Skeletal muscle tissue (tissue), 4 donors: ENCODE data around the gene LONP2. TPM values are rescaled to one million over a fixed set of nuclear protein-coding genes. Genes with fewer than 3 reads are reported as not detected.

ENCODE experiments used
- H3K27ac ChIP-seq: one replicate; pipeline ENCODE4 v1.7.0; 2013; ENCODE audit warnings: mild to moderate bottlenecking, low read depth, low read length, inconsistent platforms
- H3K27me3 ChIP-seq, 3 donors: one replicate each; pipeline ENCODE4 v1.7.0; 2013; ENCODE audit warnings: low read length in 3 of 3; ENCODE audit not compliant: control insufficient read depth in 3 of 3, insufficient read depth in 3 of 3
- H3K36me3 ChIP-seq, 3 donors: one replicate each; pipeline ENCODE4 v1.7.0; 2013; ENCODE audit warnings: low read length in 3 of 3; ENCODE audit not compliant: control insufficient read depth in 3 of 3, insufficient read depth in 3 of 3
- H3K4me1 ChIP-seq, 3 donors: one replicate each; pipeline ENCODE4 v1.7.0; 2013; ENCODE audit warnings: low read length in 3 of 3, mild to moderate bottlenecking in 3 of 3; ENCODE audit not compliant: control insufficient read depth in 3 of 3, insufficient read depth in 3 of 3
- H3K4me3 ChIP-seq, 3 donors: one replicate each; pipeline ENCODE4 v1.7.0; 2013; ENCODE audit warnings: low read length in 3 of 3
- H3K9ac ChIP-seq, 3 donors: one replicate each; pipeline ENCODE4 v1.7.0; 2013; ENCODE audit warnings: low read length in 3 of 3, mild to moderate bottlenecking in 3 of 3, moderate library complexity in 2 of 3, low read depth in 1 of 3
- H3K9me3 ChIP-seq, 3 donors: one replicate each; pipeline ENCODE4 v1.7.0; 2013; ENCODE audit warnings: low read length in 3 of 3; ENCODE audit not compliant: control insufficient read depth in 3 of 3
- total RNA-seq: library from RNA; depleted of rRNA; stranded (reverse); fragments of >200 nt; gene quantifications from one replicate; pipeline ENCODE4 v1.2.3, GENCODE V29; 2014
- donor health status: Osteomylitis.

LONP2 gene
- total RNA-seq, 1 donor from 2014 or later = 44.4 TPM

GRCh38 chr16:48212033-48212432 lies 32.1 kb upstream of the LONP2 start:
- Histone ChIP-seq H3K9ac (no peak overlapping the region), H3K36me3 (no peaks in the 10 kb centered on the region), H3K9me3 (no peaks in the 10 kb centered on the region), H3K4me3 (no peak overlapping the region), H3K4me1 (no peaks in the 10 kb centered on the region), H3K27me3 (peaks cover 3 to 6% (median 6%) of the 10 kb centered on the region in 3 donors), H3K27ac (no peak overlapping the region)

- no peak overlapping the region for H3K27ac ChIP-seq
- no peaks in the 10 kb centered on the region for H3K36me3 ChIP-seq
- H3K27me3 ChIP-seq = no peaks in the 10 kb centered on the region
- no peaks in the 10 kb centered on the region for H3K4me1 ChIP-seq
- no peaks in the 10 kb centered on the region for H3K9me3 ChIP-seq
- H3K4me3 ChIP-seq = no peak overlapping the region
- no peak overlapping the region for H3K9ac ChIP-seq
Observed at GRCh38 chr16:48215738-48216137, 28.4 kb upstream of the LONP2 start.

- Histone ChIP-seq H3K9me3 (no peaks in the 10 kb centered on the region), H3K27me3 (no peaks in the 10 kb centered on the region), H3K4me1 (no peaks in the 10 kb centered on the region), H3K27ac (no peak overlapping the region), H3K36me3 (no peaks in the 10 kb centered on the region), H3K4me3 (no peak overlapping the region), H3K9ac (no peak overlapping the region)
Observed at GRCh38 chr16:48217708-48218107, 26.4 kb upstream of the LONP2 start.

- H3K9me3 ChIP-seq = no peaks in the 10 kb centered on the region
- H3K4me3 ChIP-seq = no peak overlapping the region
- H3K9ac ChIP-seq = no peak overlapping the region
- H3K27me3 ChIP-seq = no peaks in the 10 kb centered on the region
- no peaks in the 10 kb centered on the region for H3K36me3 ChIP-seq
- H3K4me1 ChIP-seq = no peaks in the 10 kb centered on the region
- no peak overlapping the region for H3K27ac ChIP-seq
Observed at GRCh38 chr16:48218473-48218872, 25.6 kb upstream of the LONP2 start.

- H3K27ac ChIP-seq = no peak overlapping the region
- H3K27me3 ChIP-seq = no peaks in the 10 kb centered on the region
Observed at GRCh38 chr16:48220891-48221290, 23.2 kb upstream of the LONP2 start.

GRCh38 chr16:48223490-48223889 lies 20.6 kb upstream of the LONP2 start:
- Histone ChIP-seq H3K36me3 (no peaks in the 10 kb centered on the region), H3K4me3 (no peak overlapping the region), H3K9ac (no peak overlapping the region), H3K4me1 (no peaks in the 10 kb centered on the region), H3K27ac (no peak overlapping the region), H3K27me3 (no peaks in the 10 kb centered on the region), H3K9me3 (no peaks in the 10 kb centered on the region)

More at GRCh38 chr16:48220891-48221290, 23.2 kb upstream of the LONP2 start:
- Histone ChIP-seq H3K9ac (no peak overlapping the region), H3K4me3 (no peak overlapping the region), H3K4me1 (no peaks in the 10 kb centered on the region), H3K36me3 (no peaks in the 10 kb centered on the region), H3K9me3 (no peaks in the 10 kb centered on the region)

GRCh38 chr16:48225456-48225855 lies 18.6 kb upstream of the LONP2 start:
- Histone ChIP-seq H3K27ac (no peak overlapping the region), H3K4me1 (no peaks in the 10 kb centered on the region), H3K4me3 (no peak overlapping the region), H3K27me3 (peaks cover 0 to 3% (median 0%) of the 10 kb centered on the region in 3 donors), H3K9me3 (no peaks in the 10 kb centered on the region), H3K9ac (no peak overlapping the region), H3K36me3 (no peaks in the 10 kb centered on the region)

GRCh38 chr16:48231727-48232492 lies 12.2 kb upstream of the LONP2 start:
- Histone ChIP-seq H3K36me3 (no peaks in the 10 kb centered on the region), H3K4me1 (peaks cover 0 to 3% (median 0%) of the 10 kb centered on the region in 3 donors), H3K27me3 (peaks cover 0 to 3% (median 0%) of the 10 kb centered on the region in 3 donors), H3K4me3 (no peak overlapping the region), H3K9ac (no peak overlapping the region), H3K9me3 (no peaks in the 10 kb centered on the region), H3K27ac (no peak overlapping the region)

- no peak overlapping the region for H3K27ac ChIP-seq
- H3K36me3 ChIP-seq = no peaks in the 10 kb centered on the region
- H3K4me3 ChIP-seq = no peak overlapping the region
- no peak overlapping the region for H3K9ac ChIP-seq
- H3K4me1 ChIP-seq = peaks cover 0 to 3% (median 0%) of the 10 kb centered on the region in 3 donors
- no peaks in the 10 kb centered on the region for H3K9me3 ChIP-seq
- peaks cover 0 to 3% (median 0%) of the 10 kb centered on the region in 3 donors for H3K27me3 ChIP-seq
Observed at GRCh38 chr16:48232493-48233040, 11.5 kb upstream of the LONP2 start.

- Histone ChIP-seq H3K9me3 (no peaks in the 10 kb centered on the region), H3K27me3 (peaks cover 0 to 3% (median 0%) of the 10 kb centered on the region in 3 donors), H3K4me3 (no peak overlapping the region), H3K27ac (no peak overlapping the region), H3K9ac (no peak overlapping the region), H3K4me1 (peaks cover 0 to 3% (median 0%) of the 10 kb centered on the region in 3 donors), H3K36me3 (no peaks in the 10 kb centered on the region)
Observed at GRCh38 chr16:48234630-48235029, 9.5 kb upstream of the LONP2 start.
